ENCODE data around the gene ARID2.

ARID2 gene

GRCh38 chr12:45729233-45730083 lies at the start of gene ARID2:
TSS of gene ARID2 (plus strand) at chr12:45729706. CDS start at chr12:45729837, 131 bp downstream.
- DNase-seq (ENCODE audit: low spot score) = peak; percentile 69

GRCh38 chr12:45680362-45680761 lies 49.1 kb upstream of the ARID2 start:
- no peak for DNase-seq (ENCODE audit: low spot score)

- no peak for DNase-seq (ENCODE audit: low spot score)
These were observed 48.0 kb upstream of the ARID2 start for GRCh38 chr12:45681465-45681864.

GRCh38 chr12:45685680-45686079 lies 43.8 kb upstream of the ARID2 start:
- no peak for DNase-seq (ENCODE audit: low spot score)

DNA sequence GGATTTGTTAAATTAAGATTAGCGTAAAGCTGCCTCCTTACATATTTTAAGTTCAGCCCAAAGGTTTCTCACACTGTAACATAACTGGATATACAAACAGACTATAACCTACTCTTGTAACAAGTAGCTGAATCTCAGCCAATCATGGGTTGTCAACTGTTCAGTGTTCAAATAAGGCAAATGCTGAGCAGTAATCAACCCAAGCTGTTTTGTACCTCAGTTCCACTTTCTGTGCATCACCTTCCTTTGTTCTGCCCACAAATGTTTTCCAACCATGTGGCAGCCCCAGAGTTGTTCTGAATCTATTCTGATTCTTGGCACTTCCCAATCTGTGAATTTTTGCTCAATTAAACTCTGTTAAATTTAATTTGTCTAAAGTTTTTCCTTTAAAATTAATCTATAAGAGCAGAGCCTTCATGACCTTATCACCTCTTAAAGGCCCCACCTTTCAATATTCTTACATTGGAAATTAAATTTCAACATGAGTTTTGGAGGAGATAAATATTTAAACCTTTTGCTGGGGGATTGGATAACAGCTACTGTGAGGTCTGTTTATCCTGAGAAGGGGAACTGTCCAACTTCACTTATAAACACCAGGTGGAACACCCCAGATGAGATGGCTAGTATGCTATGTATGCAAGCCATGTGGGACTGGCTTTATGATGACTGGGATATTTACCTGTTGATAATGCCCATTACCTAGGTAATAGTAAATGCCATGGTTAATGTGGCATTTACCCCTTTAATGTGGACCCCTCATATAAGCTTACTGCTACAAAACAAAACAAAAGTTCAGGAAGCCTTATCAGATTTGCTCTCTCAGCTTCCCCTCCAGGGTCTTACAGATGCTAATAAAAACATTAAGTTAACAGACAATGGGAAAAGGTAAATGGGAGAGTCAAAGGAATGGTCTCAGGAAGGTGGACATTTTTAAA lies 42.2 kb upstream of the ARID2 start:
- DNase-seq (ENCODE audit: low spot score) = no peak

GRCh38 chr12:45688183-45688582 lies 41.3 kb upstream of the ARID2 start:
- DNase-seq (ENCODE audit: low spot score) = no peak

- DNase-seq (ENCODE audit: low spot score) = no peak
These were observed 34.5 kb upstream of the ARID2 start for GRCh38 chr12:45695035-45695434.

DNA sequence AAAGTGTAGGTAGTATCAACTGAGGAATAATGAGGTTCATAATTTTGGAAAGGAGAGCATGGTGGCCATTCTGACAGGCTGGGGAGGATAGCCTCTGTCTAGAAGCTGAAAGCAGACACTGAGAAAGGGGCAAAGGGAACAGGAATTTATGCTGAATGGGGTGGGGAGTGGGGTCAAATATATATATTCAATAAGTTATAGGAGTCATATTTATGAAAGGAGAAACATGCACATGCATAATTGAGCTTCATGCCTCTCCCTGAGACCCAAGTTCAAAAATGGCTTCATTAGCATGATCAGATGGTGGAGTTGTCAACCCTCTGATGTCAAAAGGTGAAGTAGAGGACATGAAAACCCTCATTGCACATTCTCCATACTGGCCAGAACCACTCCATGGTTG lies 33.9 kb upstream of the ARID2 start:
- no peak for DNase-seq (ENCODE audit: low spot score)

GRCh38 chr12:45696049-45696448 lies 33.5 kb upstream of the ARID2 start:
- no peak for DNase-seq (ENCODE audit: low spot score)

- DNase-seq (ENCODE audit: low spot score) = no peak
These were observed 32.1 kb upstream of the ARID2 start for GRCh38 chr12:45697371-45697770.

GRCh38 chr12:45701296-45701695 lies 28.2 kb upstream of the ARID2 start:
- no peak for DNase-seq (ENCODE audit: low spot score)

DNA sequence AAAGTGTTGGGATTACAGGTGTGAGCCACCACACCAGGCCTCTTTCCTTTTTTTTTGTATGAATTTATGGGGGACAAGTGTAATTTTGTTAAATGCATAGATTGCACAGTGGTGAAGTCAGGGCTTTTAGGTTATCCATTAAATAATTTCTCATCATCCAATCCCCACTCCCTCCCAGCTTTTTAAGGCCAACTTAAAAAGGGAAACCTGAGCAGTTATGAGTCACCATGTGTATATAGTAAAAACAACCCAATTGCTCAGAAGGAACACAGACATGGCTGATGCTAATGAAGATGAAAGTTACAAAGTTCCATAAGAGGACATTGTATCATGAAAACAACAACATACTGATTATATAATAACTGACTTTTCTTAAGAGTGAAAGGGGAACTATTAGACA lies 25.6 kb upstream of the ARID2 start:
- no peak for DNase-seq (ENCODE audit: low spot score)

DNA sequence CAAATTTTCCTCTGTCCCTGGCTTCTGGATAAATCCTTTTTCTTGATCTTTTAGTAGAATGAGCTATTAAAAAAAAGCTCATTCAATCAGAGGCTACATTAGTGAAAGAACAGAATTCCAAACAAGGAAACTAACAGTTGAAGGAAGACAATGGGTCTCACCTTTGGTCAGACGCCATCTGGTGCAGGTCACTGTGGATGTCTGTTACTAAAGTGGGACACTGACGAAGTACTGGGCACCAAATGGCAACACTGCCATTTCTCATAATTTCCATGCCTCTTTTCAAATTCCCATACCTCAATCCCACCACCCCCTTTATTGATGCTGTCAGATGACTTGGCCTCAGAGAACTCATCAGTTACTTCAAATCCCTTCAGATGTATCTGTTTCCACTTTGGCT lies 24.5 kb upstream of the ARID2 start:
- no peak for DNase-seq (ENCODE audit: low spot score)

GRCh38 chr12:45705404-45705803 lies 24.1 kb upstream of the ARID2 start:
- DNase-seq (ENCODE audit: low spot score) = no peak

DNA sequence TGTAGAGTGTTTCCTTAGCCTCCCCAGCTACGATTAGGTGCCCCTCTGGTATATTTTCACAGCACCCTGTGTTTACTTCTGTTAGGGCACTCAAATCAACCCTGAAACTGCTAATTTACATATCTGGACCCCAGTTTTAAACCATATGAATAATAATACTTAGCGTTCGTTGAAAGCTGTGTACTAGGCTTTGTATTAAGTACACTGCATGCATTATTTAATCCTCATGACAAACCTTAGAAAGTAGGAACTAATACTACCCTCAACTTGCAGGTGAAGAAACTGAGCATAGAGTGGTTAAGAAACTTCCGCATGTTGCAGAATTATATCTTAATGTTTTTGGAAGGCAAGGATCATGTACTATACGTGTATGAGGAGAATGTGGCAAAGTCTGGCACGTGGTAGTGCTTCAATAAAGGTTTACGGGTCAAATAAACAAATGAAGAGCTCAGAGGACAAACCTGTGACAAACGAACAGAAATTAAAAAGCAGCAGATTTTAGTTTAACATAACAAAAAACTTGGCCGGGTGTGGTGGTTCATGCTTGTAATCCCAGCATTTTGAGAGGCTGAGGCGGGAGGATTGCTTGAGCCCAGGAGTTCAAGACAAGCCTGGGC lies 22.2 kb upstream of the ARID2 start:
- no peak for DNase-seq (ENCODE audit: low spot score)

- DNase-seq (ENCODE audit: low spot score) = no peak
These were observed 21.1 kb upstream of the ARID2 start for GRCh38 chr12:45708363-45708762.

GRCh38 chr12:45708901-45709300 lies 20.6 kb upstream of the ARID2 start:
- no peak for DNase-seq (ENCODE audit: low spot score)

DNA sequence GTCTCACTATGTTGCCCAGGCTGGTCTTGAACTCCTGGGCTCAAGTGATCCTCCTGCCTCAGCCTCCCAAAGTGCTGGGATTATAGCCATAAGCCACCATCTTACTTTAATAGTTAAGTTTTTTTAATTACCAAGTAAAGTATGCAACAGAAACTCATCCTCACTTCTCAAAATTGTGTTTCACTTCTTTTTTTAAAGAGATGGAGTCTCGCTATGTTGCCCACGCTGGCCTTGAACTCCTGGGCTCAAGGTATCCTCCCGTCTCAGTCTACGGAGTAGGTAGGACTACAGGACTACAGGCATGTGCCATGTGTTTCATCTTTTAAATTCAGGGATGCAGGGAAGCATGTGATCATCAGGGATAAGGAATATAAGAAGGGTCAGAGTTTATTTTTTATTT lies 17.2 kb upstream of the ARID2 start:
- DNase-seq (ENCODE audit: low spot score) = no peak

GRCh38 chr12:45713078-45713477 lies 16.4 kb upstream of the ARID2 start:
- no peak for DNase-seq (ENCODE audit: low spot score)

DNA sequence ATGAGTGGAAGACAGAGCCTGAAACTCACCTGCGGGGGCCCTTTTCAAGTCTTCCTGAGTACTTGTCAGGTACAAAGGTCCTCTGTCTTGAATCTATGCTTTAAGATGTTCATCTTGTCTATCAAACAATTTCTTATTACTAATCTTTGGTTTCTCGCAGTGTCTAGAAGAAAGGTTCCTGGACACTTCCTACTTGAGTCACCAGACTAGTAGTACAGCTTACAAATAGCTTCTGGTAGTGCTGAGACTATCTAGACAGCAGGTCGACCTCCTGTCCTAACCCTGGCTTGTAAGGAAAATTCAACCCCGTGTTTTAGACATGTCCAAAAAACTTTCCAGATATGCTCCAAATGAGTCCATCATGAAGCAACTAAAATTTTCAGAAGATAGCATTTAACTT lies 11.2 kb upstream of the ARID2 start:
- DNase-seq (ENCODE audit: low spot score) = no peak

GRCh38 chr12:45720069-45720468 lies 9.4 kb upstream of the ARID2 start:
- DNase-seq (ENCODE audit: low spot score) = no peak

- DNase-seq (ENCODE audit: low spot score) = no peak
These were observed 8.1 kb upstream of the ARID2 start for GRCh38 chr12:45721369-45721768.

DNA sequence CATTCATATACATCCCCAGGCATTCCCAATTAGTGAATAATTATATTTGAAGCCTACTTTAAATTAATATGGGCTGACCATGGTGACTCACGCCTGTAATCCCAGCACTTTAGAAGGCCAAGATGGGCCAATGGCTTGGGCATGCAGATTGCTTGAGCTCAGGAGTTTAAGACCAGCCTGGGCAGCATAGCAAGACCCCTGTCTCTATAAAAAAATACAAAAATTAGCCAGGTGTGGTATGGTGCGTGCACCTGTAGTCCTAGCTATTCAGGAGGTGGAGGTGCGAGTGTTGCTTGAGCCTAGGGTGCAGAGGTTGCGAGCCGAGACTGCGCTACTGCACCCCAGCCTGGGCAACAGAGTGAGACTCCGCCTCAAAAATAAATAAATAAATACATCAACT lies 7.6 kb upstream of the ARID2 start:
- DNase-seq (ENCODE audit: low spot score) = no peak
